A673 (cell line): ENCODE measurements around the gene WNT6. TPM values are rescaled to one million over a fixed set of nuclear protein-coding genes. Genes with fewer than 3 reads are reported as not detected.
A peak's percentile ranks its signal among the peaks of the same experiment; 100 is the strongest.

ENCODE experiments used
- BruUV-seq: library from RNA; stranded (reverse); fragments of 400-500 nt; replicated peaks from 2 replicates; lab custom pipeline; 2021; lab: Mats Ljungman, UMichigan
- CTCF ChIA-PET: fragments of 300-600 bp; sonication (Branson Sonifier 250); formaldehyde crosslinking; loops from one replicate; lab custom pipeline; 2022; ENCODE audit warnings: antibody characterized with exemption; lab: Charles Lee
- POLR2A ChIA-PET: fragments of 300-600 bp; sonication (Branson Sonifier 250); formaldehyde crosslinking; loops from one replicate; lab custom pipeline; 2022; ENCODE audit warnings: antibody characterized with exemption; ENCODE audit not compliant: low non-redundant PET; lab: Charles Lee
- DNase-seq: peaks from one replicate; pipeline ENCODE4 v3.0.0-alpha.2; 2015; ENCODE audit warnings: low spot score
- H3K27ac ChIP-seq: fragments of 200-600 bp; sonication (generic); 2 replicates; pipeline ENCODE4 v1.5.1; 2016; ENCODE audit warnings: mixed run types, low read depth, mild to moderate bottlenecking, mixed read lengths, antibody characterized with exemption, low read length; ENCODE audit not compliant: poor library complexity, severe bottlenecking
- H3K27me3 ChIP-seq: fragments of 200-600 bp; sonication (generic); replicated peaks from 2 replicates; pipeline ENCODE4 v1.6.1; 2017; ENCODE audit warnings: mixed run types, low read depth, mild to moderate bottlenecking, mixed read lengths, antibody characterized with exemption, low read length; ENCODE audit not compliant: insufficient read depth, poor library complexity
- H3K36me3 ChIP-seq: fragments of 200-600 bp; sonication (generic); 2 replicates; pipeline ENCODE4 v1.6.1; 2016; ENCODE audit warnings: mixed run types, mild to moderate bottlenecking, mixed read lengths, antibody characterized with exemption, low read length; ENCODE audit not compliant: insufficient read depth, poor library complexity, severe bottlenecking
- H3K4me1 ChIP-seq: fragments of 200-600 bp; sonication (generic); 2 replicates; pipeline ENCODE4 v1.6.1; 2017; ENCODE audit warnings: mixed run types, mild to moderate bottlenecking, mixed read lengths, antibody characterized with exemption, low read length; ENCODE audit not compliant: insufficient read depth, poor library complexity, severe bottlenecking
- H3K4me3 ChIP-seq: fragments of 200-600 bp; sonication (generic); 2 replicates; pipeline ENCODE4 v1.5.1; 2016; ENCODE audit warnings: low read depth, mixed run types, mild to moderate bottlenecking, mixed read lengths, low read length; ENCODE audit not compliant: poor library complexity, severe bottlenecking
- H3K9me3 ChIP-seq: fragments of 200-600 bp; sonication (generic); 2 replicates; pipeline ENCODE4 v1.6.1; 2016; ENCODE audit warnings: mixed run types, low read depth, mild to moderate bottlenecking, mixed read lengths, antibody characterized with exemption, low read length; ENCODE audit not compliant: poor library complexity, severe bottlenecking
- EZH2 ChIP-seq: fragments of 200-600 bp; sonication (generic); IDR thresholded peaks from 2 replicates; pipeline ENCODE4 v1.6.1; 2017; ENCODE audit warnings: borderline replicate concordance, low read depth, mild to moderate bottlenecking, mixed read lengths, antibody characterized with exemption, low read length; ENCODE audit not compliant: poor library complexity, severe bottlenecking
- intact Hi-C: fragments of 100-400 bp; cut with micrococcal nuclease; formaldehyde crosslinking; loops from one replicate; pipeline ENCODE4 v1.10.0; 2022; ENCODE audit not compliant: unreplicated experiment
- total RNA-seq: library from RNA; stranded (reverse); gene quantifications from 2 replicates; pipeline ENCODE4 v1.2.3, GENCODE V29; 2021
- TF ChIP-seq, protein P1 (sequence below): fragments of 300-800, 200-600 bp; sonication (generic); conservative IDR thresholded peaks from 2 replicates; pipeline ENCODE4 v1.5.1; 2017; ENCODE audit warnings: low read depth, mild to moderate bottlenecking, antibody characterized with exemption, low read length, moderate library complexity, mixed read lengths

The WNT6 gene
- total RNA-seq, 1 experiment from 2014 or later = not detected

DNA sequence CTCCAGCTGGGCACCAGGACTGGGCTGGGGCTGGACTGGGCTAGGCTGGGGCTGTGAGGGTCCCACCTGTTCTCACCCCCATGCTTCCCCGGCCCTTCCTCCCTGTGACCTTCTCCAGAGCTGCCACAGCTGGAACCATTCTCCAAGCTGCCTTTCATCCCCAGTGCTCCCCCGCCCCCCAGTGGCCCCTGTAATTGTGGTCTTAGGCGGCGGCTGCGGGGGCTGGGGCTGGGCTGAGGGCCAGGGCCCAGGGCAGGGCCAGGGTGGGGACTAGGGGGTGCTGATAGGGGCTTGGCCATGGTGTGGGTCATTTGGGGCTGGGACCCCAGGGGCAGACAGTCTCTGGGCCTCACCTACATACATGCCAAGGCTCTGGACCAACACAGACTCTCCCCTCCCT, 18.3 kb downstream of the WNT6 start:
- peaks cover 19% of the 10 kb centered on the region for H3K4me1 ChIP-seq
- H3K27me3 ChIP-seq = peaks cover 38% of the 10 kb centered on the region
- no peak for TF ChIP-seq EZH2
- TF ChIP-seq, protein P1, sequence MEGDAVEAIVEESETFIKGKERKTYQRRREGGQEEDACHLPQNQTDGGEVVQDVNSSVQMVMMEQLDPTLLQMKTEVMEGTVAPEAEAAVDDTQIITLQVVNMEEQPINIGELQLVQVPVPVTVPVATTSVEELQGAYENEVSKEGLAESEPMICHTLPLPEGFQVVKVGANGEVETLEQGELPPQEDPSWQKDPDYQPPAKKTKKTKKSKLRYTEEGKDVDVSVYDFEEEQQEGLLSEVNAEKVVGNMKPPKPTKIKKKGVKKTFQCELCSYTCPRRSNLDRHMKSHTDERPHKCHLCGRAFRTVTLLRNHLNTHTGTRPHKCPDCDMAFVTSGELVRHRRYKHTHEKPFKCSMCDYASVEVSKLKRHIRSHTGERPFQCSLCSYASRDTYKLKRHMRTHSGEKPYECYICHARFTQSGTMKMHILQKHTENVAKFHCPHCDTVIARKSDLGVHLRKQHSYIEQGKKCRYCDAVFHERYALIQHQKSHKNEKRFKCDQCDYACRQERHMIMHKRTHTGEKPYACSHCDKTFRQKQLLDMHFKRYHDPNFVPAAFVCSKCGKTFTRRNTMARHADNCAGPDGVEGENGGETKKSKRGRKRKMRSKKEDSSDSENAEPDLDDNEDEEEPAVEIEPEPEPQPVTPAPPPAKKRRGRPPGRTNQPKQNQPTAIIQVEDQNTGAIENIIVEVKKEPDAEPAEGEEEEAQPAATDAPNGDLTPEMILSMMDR = no peak
- BruUV-seq = no TSS peak
- no peak for DNase-seq
- ChIA-PET POLR2A (no interaction called here), CTCF (interaction anchor here (1.4 to 5.0 kb wide), 3 partner anchors 15 to 146 kb away, joined by 3 to 54 read pairs (median 4); no protein-coding TSS in a partner anchor)
- H3K36me3 ChIP-seq = no peaks in the 10 kb centered on the region
- no peaks in the 10 kb centered on the region for H3K9me3 ChIP-seq
- no peak overlapping the region for H3K27ac ChIP-seq
- intact Hi-C loops = loop anchor here (10.0 kb wide), 1 partner anchor 247 kb away; no protein-coding TSS in a partner anchor
- H3K4me3 ChIP-seq = no peak overlapping the region

DNA sequence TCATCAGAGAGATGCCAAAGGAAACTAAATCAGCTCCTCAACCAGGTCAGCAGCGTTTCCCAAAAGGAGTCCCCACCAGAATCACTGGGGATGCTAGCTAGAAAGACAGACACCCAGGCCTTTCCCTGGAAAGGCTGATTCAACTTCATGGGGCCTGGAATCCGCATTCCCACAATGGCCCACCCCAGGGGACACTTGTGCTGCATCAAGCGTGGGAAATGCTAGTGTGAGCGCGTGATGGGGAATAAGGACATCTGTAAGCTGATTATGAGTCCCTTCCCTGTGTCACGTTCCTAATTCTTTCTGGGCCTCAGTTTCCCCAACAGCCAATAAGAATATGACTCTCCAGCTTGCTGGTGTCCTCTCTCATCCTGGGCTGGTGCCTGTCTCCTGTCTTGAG, 18.9 kb downstream of the WNT6 start:
- DNase-seq = no peak
- no TSS peak for BruUV-seq
- ChIA-PET CTCF (interaction anchor here (0.7 to 5.0 kb wide), 3 partner anchors 14 to 167 kb away, joined by 4 to 54 read pairs (median 4); no protein-coding TSS in a partner anchor), POLR2A (no interaction called here)
- Histone ChIP-seq H3K27ac (no peak overlapping the region), H3K27me3 (peaks cover 32% of the 10 kb centered on the region), H3K4me1 (peaks cover 22% of the 10 kb centered on the region), H3K9me3 (no peaks in the 10 kb centered on the region), H3K36me3 (no peaks in the 10 kb centered on the region), H3K4me3 (no peak overlapping the region)
- intact Hi-C loops = loop anchor here (10.0 kb wide), 1 partner anchor 246 kb away; no protein-coding TSS in a partner anchor
- TF ChIP-seq, protein P1 = no peak

DNA sequence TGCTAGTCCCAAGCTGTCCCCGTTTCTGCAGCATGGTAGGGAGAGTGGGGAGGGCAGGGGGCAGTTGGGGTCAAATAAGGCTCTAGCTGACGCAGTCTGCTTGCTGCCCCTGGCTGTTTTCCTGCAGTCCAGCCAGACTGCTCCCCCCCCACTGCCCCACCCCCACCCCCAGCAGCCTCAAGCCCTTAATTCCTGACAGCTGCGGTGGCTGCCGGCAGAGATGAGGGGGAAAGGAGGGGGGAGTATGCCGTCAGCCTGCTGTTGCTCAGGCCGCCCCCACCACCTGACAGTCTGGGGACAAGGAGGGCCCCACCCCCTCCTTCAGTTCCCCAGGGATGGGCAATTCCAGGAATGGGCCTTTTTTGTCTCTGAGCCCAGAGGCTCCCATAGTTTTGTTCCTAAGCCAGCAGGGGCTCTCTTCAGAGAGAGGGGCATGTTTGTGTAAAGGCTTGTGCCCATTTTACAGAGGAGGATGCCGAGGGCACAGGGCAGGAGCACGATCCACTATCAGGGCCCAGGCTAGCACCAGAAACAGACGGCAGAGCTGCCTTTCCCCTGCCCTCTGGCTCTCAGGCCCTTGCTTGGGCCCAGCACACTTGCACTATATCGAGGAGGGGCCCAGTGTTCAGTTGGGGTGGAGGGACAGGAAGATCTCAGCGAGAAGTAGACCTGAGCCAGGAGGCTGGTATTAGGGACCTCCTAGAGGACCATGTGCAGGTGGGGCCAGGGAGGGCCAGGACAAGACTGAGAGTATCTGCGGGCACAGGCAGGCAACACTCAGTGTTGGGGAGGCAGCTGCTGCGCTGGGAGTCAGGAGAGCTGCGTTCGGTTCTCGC, 19.5 kb downstream of the WNT6 start:
- DNase-seq = peak; percentile 50
- ChIA-PET CTCF (interaction anchor here (0.6 to 5.0 kb wide), 4 partner anchors 13 to 810 kb away, joined by 4 to 54 read pairs (median 4); partner anchors contain the start of gene RUFY4), POLR2A (no interaction called here)
- H3K9me3 ChIP-seq = no peaks in the 10 kb centered on the region
- no peaks in the 10 kb centered on the region for H3K36me3 ChIP-seq
- peaks cover 25% of the 10 kb centered on the region for H3K27me3 ChIP-seq
- intact Hi-C loops = loop anchor here (10.0 kb wide), 1 partner anchor 246 kb away; no protein-coding TSS in a partner anchor
- TF ChIP-seq EZH2 = no peak
- TF ChIP-seq, protein P1 = no peak
- H3K4me1 ChIP-seq = peaks cover 22% of the 10 kb centered on the region
- no peak overlapping the region for H3K4me3 ChIP-seq
- no peak overlapping the region for H3K27ac ChIP-seq
- BruUV-seq = no TSS peak
